Caco-2 (cell line): Measurements from ENCODE around the gene COL5A1. TPM values are rescaled to one million over a fixed set of nuclear protein-coding genes. Genes with fewer than 3 reads are reported as not detected.

Experiments
- BruUV-seq: library from RNA; stranded (reverse); fragments of 400-500 nt; replicated peaks from 2 replicates; lab custom pipeline; 2021; lab: Mats Ljungman, UMichigan
- CTCF ChIA-PET: fragments of 300-600 bp; sonication (Branson Sonifier 250); formaldehyde crosslinking; loops from one replicate; lab custom pipeline; 2022; ENCODE audit warnings: antibody characterized with exemption; lab: Charles Lee
- POLR2A ChIA-PET: fragments of 300-600 bp; sonication (Branson Sonifier 250); formaldehyde crosslinking; loops from one replicate; lab custom pipeline; 2022; ENCODE audit warnings: antibody characterized with exemption; lab: Charles Lee
- DNase-seq, 2 experiments: peaks; one replicate each; pipeline versions ENCODE4 v3.0.0 to v3.0.0-alpha.2; 2020 to 2022
- H3K27me3 ChIP-seq: replicated peaks from 2 replicates; pipeline ENCODE4 v1.6.0; 2011; ENCODE audit warnings: low read length; ENCODE audit not compliant: control insufficient read depth, insufficient read depth
- H3K36me3 ChIP-seq: 2 replicates; pipeline ENCODE4 v1.5.1; 2011; ENCODE audit warnings: low read length; ENCODE audit not compliant: control insufficient read depth, insufficient read depth
- H3K4me1 ChIP-seq: fragments of 250-450 bp; sonication (Bioruptor Pico); 2 replicates; pipeline ENCODE4 v1.5.1; 2020; ENCODE audit warnings: mild to moderate bottlenecking
- H3K4me3 ChIP-seq: 2 replicates; pipeline ENCODE4 v1.5.1; 2011; ENCODE audit warnings: low read depth, mild to moderate bottlenecking, control low read depth, low read length
- H3K9me3 ChIP-seq: fragments of 250-450 bp; sonication (Bioruptor Pico); 2 replicates; pipeline ENCODE4 v1.5.1; 2020; ENCODE audit warnings: mild to moderate bottlenecking, moderate library complexity
- H3K27ac Mint-ChIP-seq: one replicate; pipeline ENCODE4 v1.8.0; 2022; ENCODE audit warnings: mixed read lengths; ENCODE audit not compliant: unreplicated experiment
- H3K27me3 Mint-ChIP-seq: one replicate; pipeline ENCODE4 v1.8.0; 2022; ENCODE audit warnings: mixed read lengths; ENCODE audit not compliant: insufficient read depth, unreplicated experiment
- H3K36me3 Mint-ChIP-seq: one replicate; pipeline ENCODE4 v1.8.0; 2022; ENCODE audit warnings: mild to moderate bottlenecking, mixed read lengths; ENCODE audit not compliant: insufficient read depth, unreplicated experiment
- H3K4me1 Mint-ChIP-seq: one replicate; pipeline ENCODE4 v1.8.0; 2022; ENCODE audit warnings: low read depth, mixed read lengths; ENCODE audit not compliant: unreplicated experiment
- H3K4me3 Mint-ChIP-seq: one replicate; pipeline ENCODE4 v1.8.0; 2022; ENCODE audit warnings: mild to moderate bottlenecking, moderate library complexity, mixed read lengths; ENCODE audit not compliant: unreplicated experiment
- H3K9me3 Mint-ChIP-seq: one replicate; pipeline ENCODE4 v1.8.0; 2022; ENCODE audit warnings: mixed read lengths; ENCODE audit not compliant: unreplicated experiment
- intact Hi-C: fragments of 100-400 bp; cut with micrococcal nuclease; formaldehyde crosslinking; loops from one replicate; pipeline ENCODE4 v1.10.0; 2022; ENCODE audit not compliant: unreplicated experiment
- total RNA-seq: library from RNA; stranded (reverse); gene quantifications from 2 replicates; pipeline ENCODE4 v1.2.3, GENCODE V29; 2022
- TF ChIP-seq, protein P1 (sequence below), 2 experiments: fragments of 200-600 bp in 1 of 2; IDR thresholded peaks; 1 replicate in 1 of 2; 2 replicates in 1 of 2; pipeline versions ENCODE4 v1.5.1 to v1.8.0; 2011 to 2022; ENCODE audit warnings: antibody characterized with exemption in 1 of 2, control low read depth in 1 of 2, inconsistent platforms in 1 of 2, low read depth in 1 of 2, low read length in 1 of 2, mild to moderate bottlenecking in 1 of 2, moderate library complexity in 1 of 2; ENCODE audit not compliant: insufficient read depth in 1 of 2, severe bottlenecking in 1 of 2, unreplicated experiment in 1 of 2

The COL5A1 gene
- total RNA-seq, 1 experiment from 2014 or later = 4.8 TPM

GRCh38 chr9:134637241-134637640, 4.4 kb upstream of the COL5A1 start:
- no peak for DNase-seq
- POLR2A ChIA-PET = no interaction called here
- no peak overlapping the region for H3K27ac Mint-ChIP-seq

GRCh38 chr9:134637696-134638501, 3.7 kb upstream of the COL5A1 start:
- Histone ChIP-seq H3K4me1 (peaks cover 9% of the 10 kb centered on the region), H3K27me3 (no peaks in the 10 kb centered on the region), H3K36me3 (no peaks in the 10 kb centered on the region), H3K9me3 (no peaks in the 10 kb centered on the region), H3K4me3 (no peak overlapping the region)
- Mint-ChIP-seq H3K4me3 (no peak overlapping the region), H3K27me3 (peaks cover 3% of the 10 kb centered on the region), H3K4me1 (no peaks in the 10 kb centered on the region), H3K36me3 (no peaks in the 10 kb centered on the region), H3K9me3 (no peaks in the 10 kb centered on the region), H3K27ac (no peak overlapping the region)
- TF ChIP-seq, protein P1, sequence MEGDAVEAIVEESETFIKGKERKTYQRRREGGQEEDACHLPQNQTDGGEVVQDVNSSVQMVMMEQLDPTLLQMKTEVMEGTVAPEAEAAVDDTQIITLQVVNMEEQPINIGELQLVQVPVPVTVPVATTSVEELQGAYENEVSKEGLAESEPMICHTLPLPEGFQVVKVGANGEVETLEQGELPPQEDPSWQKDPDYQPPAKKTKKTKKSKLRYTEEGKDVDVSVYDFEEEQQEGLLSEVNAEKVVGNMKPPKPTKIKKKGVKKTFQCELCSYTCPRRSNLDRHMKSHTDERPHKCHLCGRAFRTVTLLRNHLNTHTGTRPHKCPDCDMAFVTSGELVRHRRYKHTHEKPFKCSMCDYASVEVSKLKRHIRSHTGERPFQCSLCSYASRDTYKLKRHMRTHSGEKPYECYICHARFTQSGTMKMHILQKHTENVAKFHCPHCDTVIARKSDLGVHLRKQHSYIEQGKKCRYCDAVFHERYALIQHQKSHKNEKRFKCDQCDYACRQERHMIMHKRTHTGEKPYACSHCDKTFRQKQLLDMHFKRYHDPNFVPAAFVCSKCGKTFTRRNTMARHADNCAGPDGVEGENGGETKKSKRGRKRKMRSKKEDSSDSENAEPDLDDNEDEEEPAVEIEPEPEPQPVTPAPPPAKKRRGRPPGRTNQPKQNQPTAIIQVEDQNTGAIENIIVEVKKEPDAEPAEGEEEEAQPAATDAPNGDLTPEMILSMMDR (IDR thresholded peaks at IDR 0.05; ENCODE audit: insufficient read depth in 1 of 2, low read depth in 1 of 2, low read length in 1 of 2, severe bottlenecking in 1 of 2, unreplicated experiment in 1 of 2) = no peak
- ChIA-PET POLR2A (no interaction called here), CTCF (no interaction called here)
- intact Hi-C loops = no loop called here
- no peak for DNase-seq
- BruUV-seq = no TSS peak

More at GRCh38 chr9:134637241-134637640, 4.4 kb upstream of the COL5A1 start:
- Histone ChIP-seq H3K36me3 (no peaks in the 10 kb centered on the region), H3K4me1 (peaks cover 5% of the 10 kb centered on the region; the same call in 1 of the 2 replicates), H3K4me3 (no peak overlapping the region), H3K9me3 (no peaks in the 10 kb centered on the region), H3K27me3 (no peaks in the 10 kb centered on the region)
- Mint-ChIP-seq H3K36me3 (no peaks in the 10 kb centered on the region), H3K4me3 (no peak overlapping the region), H3K27me3 (peaks cover 3% of the 10 kb centered on the region), H3K9me3 (no peaks in the 10 kb centered on the region), H3K4me1 (no peaks in the 10 kb centered on the region)
- TF ChIP-seq, protein P1 (IDR thresholded peaks at IDR 0.05; ENCODE audit: insufficient read depth in 1 of 2, low read depth in 1 of 2, low read length in 1 of 2, severe bottlenecking in 1 of 2, unreplicated experiment in 1 of 2) = no peak
- CTCF ChIA-PET = no interaction called here
- BruUV-seq = no TSS peak
- intact Hi-C loops = no loop called here

DNA sequence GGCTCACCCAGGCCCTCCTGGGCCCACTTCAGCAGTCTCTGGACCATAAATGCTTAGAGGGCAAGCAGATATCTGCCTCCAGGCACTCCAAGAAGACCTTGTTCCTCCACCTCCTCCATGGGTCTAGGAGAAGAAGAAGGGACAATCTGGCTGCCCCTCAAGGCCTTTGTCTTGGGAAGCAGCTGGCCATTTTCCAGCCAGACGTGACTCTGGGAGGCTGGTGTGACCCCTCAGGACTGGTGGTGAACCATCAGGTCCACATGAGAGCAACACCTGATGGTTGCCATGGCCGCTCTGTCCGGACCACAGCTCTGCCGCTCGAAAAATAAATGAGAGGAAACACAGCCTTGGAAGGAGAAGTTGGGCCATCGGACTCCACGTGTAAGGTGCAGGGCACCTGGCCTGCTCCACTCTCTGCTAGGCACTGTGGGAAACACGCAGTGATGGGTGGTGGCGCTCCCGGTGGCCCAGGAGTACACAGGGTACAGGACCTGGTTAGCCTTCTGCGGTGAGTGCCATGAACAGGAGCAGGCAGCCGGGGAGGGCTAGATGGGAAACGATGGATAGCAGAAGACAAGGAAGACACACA, 3.0 kb upstream of the COL5A1 start:
- ChIA-PET CTCF (no interaction called here), POLR2A (no interaction called here)
- no peak overlapping the region for H3K27ac Mint-ChIP-seq
- no peaks in the 10 kb centered on the region for H3K9me3 Mint-ChIP-seq
- H3K36me3 ChIP-seq = no peaks in the 10 kb centered on the region
- no peaks in the 10 kb centered on the region for H3K27me3 ChIP-seq
- intact Hi-C loops = no loop called here
- no peaks in the 10 kb centered on the region for H3K36me3 Mint-ChIP-seq
- H3K27me3 Mint-ChIP-seq = peaks cover 3% of the 10 kb centered on the region
- H3K4me1 ChIP-seq = peaks cover 10% of the 10 kb centered on the region
- no peak overlapping the region for H3K4me3 Mint-ChIP-seq
- no peak for DNase-seq
- no TSS peak for BruUV-seq
- H3K4me1 Mint-ChIP-seq = no peaks in the 10 kb centered on the region
- TF ChIP-seq, protein P1 (IDR thresholded peaks at IDR 0.05; ENCODE audit: insufficient read depth in 1 of 2, low read depth in 1 of 2, low read length in 1 of 2, severe bottlenecking in 1 of 2, unreplicated experiment in 1 of 2) = no peak
- H3K9me3 ChIP-seq = no peaks in the 10 kb centered on the region
- no peak overlapping the region for H3K4me3 ChIP-seq
